Left forelimb (tissue), 1 donor: Measurements from ENCODE around the gene B4GALNT3.
"Not testable (repeated sequence)": the region's sequence is repeated elsewhere in the genome, so short reads cannot be mapped to it uniquely, and the experiment has no call there.

Source experiments
- DNase-seq: peaks from one replicate; pipeline ENCODE4 v3.0.0-alpha.2; 2018; ENCODE audit warnings: low spot score

The B4GALNT3 gene

GRCh38 chr12:459430-460258 is at the start of gene B4GALNT3:
B4GALNT3 (plus strand) TSS chr12:459939; CDS start chr12:460377, 438 bp downstream.
- peak; percentile 74 for DNase-seq

GRCh38 chr12:414859-415258 is 44.9 kb upstream of the B4GALNT3 start:
- no peak for DNase-seq

- DNase-seq, result no peak
Measured at GRCh38 chr12:418432-418831, 41.3 kb upstream of the B4GALNT3 start.

GRCh38 chr12:422526-422925 is 37.2 kb upstream of the B4GALNT3 start:
- no peak for DNase-seq

GRCh38 chr12:435737-436136 is 24.0 kb upstream of the B4GALNT3 start:
- not testable (repeated sequence) for DNase-seq

- DNase-seq, result no peak
Measured at GRCh38 chr12:442235-442884, 17.4 kb upstream of the B4GALNT3 start.

- DNase-seq, result no peak
Measured at GRCh38 chr12:447141-447540, 12.6 kb upstream of the B4GALNT3 start.

- DNase-seq, result no peak
Measured at GRCh38 chr12:449203-449602, 10.5 kb upstream of the B4GALNT3 start.

GRCh38 chr12:450438-450837 is 9.3 kb upstream of the B4GALNT3 start:
- no peak for DNase-seq

GRCh38 chr12:452667-453210 is 7.0 kb upstream of the B4GALNT3 start:
- no peak for DNase-seq

- DNase-seq, result no peak
Measured at GRCh38 chr12:454833-455232, 4.9 kb upstream of the B4GALNT3 start.

- no peak for DNase-seq
Measured at GRCh38 chr12:455821-456220, 3.9 kb upstream of the B4GALNT3 start.

GRCh38 chr12:457676-458075 is 2.1 kb upstream of the B4GALNT3 start:
- no peak for DNase-seq

GRCh38 chr12:459050-459429 is 699 bp upstream of the B4GALNT3 start:
- no peak for DNase-seq

GRCh38 chr12:460261-461230 is 807 bp downstream of the B4GALNT3 start:
- DNase-seq, result no peak

GRCh38 chr12:461425-461824 is 1.7 kb downstream of the B4GALNT3 start:
- no peak for DNase-seq

GRCh38 chr12:462936-463705 is 3.4 kb downstream of the B4GALNT3 start:
- DNase-seq, result no peak

- no peak for DNase-seq
Measured at GRCh38 chr12:464484-465267, 4.9 kb downstream of the B4GALNT3 start.

- DNase-seq, result no peak
Measured at GRCh38 chr12:466039-466438, 6.3 kb downstream of the B4GALNT3 start.

GRCh38 chr12:466762-467161 is 7.0 kb downstream of the B4GALNT3 start:
- no peak for DNase-seq
